Peyer's patch (tissue), 4 donors: ENCODE results near the gene RAET1G. TPM values are rescaled to one million over a fixed set of nuclear protein-coding genes. Genes with fewer than 3 reads are reported as not detected.
"Not testable (repeated sequence)": the region's sequence is repeated elsewhere in the genome, so short reads cannot be mapped to it uniquely, and the experiment has no call there.

Experiments used
- DNase-seq, 3 donors: peaks; one replicate each; pipeline ENCODE4 v3.0.0-alpha.2; 2017 to 2019
- H3K27ac ChIP-seq, 4 donors: fragments of 200-600 bp; sonication (generic); one replicate each; pipeline ENCODE4 v1.5.1; 2016 to 2019
- H3K27me3 ChIP-seq, 2 donors: fragments of 200-600 bp; sonication (generic); one replicate each; pipeline ENCODE4 v1.5.1; 2019
- H3K36me3 ChIP-seq, 3 donors: fragments of 200-600 bp; sonication (generic); one replicate each; pipeline ENCODE4 v1.5.1; 2016 to 2019
- H3K4me1 ChIP-seq, 4 donors: fragments of 200-600 bp; sonication (generic); one replicate each; pipeline ENCODE4 v1.5.1; 2016 to 2019
- H3K4me3 ChIP-seq, 4 donors: fragments of 200-600 bp; sonication (generic); 1 replicate in 3 of 4; 2 replicates in 1 of 4; pipeline ENCODE4 v1.5.1; 2016 to 2019; ENCODE audit warnings: mild to moderate bottlenecking in 1 of 4
- H3K9me3 ChIP-seq, 4 donors: fragments of 200-600 bp; sonication (generic); one replicate each; pipeline ENCODE4 v1.5.1; 2016 to 2019; ENCODE audit warnings: mild to moderate bottlenecking in 1 of 4
- CTCF ChIP-seq, 6 experiments: fragments of 450-650 bp in 4 of 6; fragments of 200-600 bp in 2 of 6; sonication (generic) in 1 of 6; IDR thresholded peaks; one replicate each; pipeline ENCODE4 v1.5.1; 2017 to 2019; ENCODE audit warnings: antibody characterized with exemption in 6 of 6, mild to moderate bottlenecking in 3 of 6, moderate library complexity in 1 of 6
- POLR2A ChIP-seq, 2 donors: fragments of 450-650 bp; IDR thresholded peaks; one replicate each; pipeline ENCODE4 v1.5.1; 2017; ENCODE audit warnings: antibody characterized with exemption in 2 of 2, mild to moderate bottlenecking in 2 of 2, moderate library complexity in 2 of 2
- total RNA-seq, 4 donors: library from RNA; depleted of rRNA; stranded (reverse); fragments of >200 nt; gene quantifications; one replicate each; pipeline ENCODE4 v1.1.0, GENCODE V29; 2016

RAET1G gene
- total RNA-seq, 4 donors from 2014 or later: not detected

DNA sequence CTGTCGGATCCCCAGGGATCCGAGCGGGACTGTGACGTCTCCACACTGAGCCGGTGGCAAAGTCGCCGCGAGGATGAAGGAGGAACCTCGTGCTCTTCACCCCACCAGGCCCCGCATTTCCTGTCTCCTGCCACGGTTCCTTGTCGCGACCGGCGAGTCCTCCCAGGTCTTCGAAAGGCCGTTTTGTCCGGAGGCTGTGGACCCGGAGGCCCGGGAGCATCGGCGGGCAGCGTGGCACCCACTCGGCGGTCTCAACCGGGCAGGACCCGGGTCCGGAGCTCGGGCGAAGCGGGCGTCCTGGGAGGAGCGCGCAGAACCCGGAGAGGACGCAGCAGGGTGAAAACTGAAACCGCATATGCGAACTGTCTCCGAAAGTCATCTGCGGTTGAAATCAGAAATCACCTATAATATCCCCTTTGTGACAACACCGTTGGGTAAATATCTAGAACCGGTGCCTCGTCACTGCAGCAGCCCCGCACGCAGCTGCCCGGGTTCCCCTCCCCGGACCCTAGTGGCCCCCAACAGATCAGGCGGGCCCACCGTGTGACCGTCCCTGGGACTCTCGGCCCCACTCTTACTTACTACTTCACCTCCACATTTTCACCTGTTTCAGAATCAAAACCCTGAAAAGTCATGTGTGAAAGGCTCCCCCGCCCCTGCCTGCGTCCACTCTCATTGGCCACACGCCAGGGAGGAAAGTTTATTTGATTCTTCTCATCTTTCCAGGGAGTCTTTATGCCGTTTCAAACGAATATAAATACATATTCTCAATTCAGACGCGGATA, 15.8 kb upstream of the RAET1G start:
- H3K4me3 ChIP-seq: peak overlapping the region; percentile 27 to 53 (median 51)
- TF ChIP-seq CTCF (IDR thresholded peaks at IDR 0.05) (no peak), POLR2A (IDR thresholded peaks at IDR 0.05) (no peak)
- no peak overlapping the region for H3K27ac ChIP-seq
- DNase-seq: peak in 2 of 3 donors; percentile 45 to 61
- H3K27me3 ChIP-seq: peaks cover 0 to 24% of the 10 kb centered on the region in 2 donors
- H3K4me1 ChIP-seq: peaks cover 0 to 26% (median 10%) of the 10 kb centered on the region in 4 donors
- H3K9me3 ChIP-seq: no peaks in the 10 kb centered on the region
- H3K36me3 ChIP-seq: no peaks in the 10 kb centered on the region

DNA sequence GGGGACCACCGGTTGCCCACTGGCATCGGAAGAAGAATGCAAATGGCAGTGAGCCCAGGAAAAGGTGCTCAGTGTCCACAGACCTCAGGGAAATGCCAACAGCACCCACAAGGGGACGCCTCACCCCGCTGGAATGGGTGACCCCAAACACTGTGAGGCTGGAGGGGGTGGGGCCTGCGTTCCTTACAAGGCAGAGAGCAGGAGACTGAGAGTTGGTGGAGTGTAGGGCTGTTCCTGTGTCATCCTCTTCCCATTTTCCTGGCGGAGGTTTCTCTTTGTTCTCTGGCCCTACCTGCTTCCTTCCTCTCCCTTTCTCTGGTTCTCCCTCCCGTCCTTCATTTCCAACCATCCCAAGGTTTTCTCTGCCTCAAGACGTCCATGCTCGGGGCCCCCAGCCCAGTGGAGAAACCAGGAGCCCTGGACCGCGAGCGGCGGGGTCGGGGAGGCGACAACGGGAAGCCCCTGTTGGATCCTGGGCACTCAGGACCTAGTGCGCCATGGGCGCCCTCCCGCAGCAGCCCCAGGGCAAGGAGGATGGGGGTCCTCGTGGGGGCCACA, 15.2 kb upstream of the RAET1G start:
- peak overlapping the region; percentile 27 to 53 (median 51) for H3K4me3 ChIP-seq
- not testable (repeated sequence) for H3K36me3 ChIP-seq

DNA sequence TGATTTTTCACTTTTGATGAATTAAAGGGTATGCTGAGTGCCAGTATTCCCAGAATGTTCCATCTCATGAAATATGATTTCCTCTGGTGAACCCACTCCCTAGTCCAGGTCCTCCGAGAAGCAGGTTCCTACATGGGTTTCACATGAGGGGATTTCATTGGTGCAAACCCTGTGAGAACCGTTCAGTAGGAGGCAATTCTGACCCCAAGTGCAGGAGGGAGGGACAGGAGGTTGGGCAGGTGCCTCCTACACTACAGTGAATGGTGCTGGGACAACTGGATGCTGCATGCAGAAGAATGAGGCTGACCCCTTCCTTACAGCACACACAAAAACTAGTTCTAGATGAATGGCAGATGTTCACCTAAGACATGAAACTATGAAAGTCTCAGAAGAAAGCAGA, 13.8 kb upstream of the RAET1G start:
- Histone ChIP-seq H3K36me3 (no peaks in the 10 kb centered on the region), H3K4me3 (no peak overlapping the region), H3K27me3 (peaks cover 0 to 24% of the 10 kb centered on the region in 2 donors), H3K9me3 (no peaks in the 10 kb centered on the region), H3K27ac (no peak overlapping the region), H3K4me1 (peaks cover 0 to 17% (median 9%) of the 10 kb centered on the region in 4 donors)
- no peak for DNase-seq
- TF ChIP-seq CTCF (IDR thresholded peaks at IDR 0.05) (no peak), POLR2A (IDR thresholded peaks at IDR 0.05) (no peak)

More for the DNA sequence above, 15.2 kb upstream of the RAET1G start:
- H3K4me1 ChIP-seq: peaks cover 0 to 26% (median 10%) of the 10 kb centered on the region in 4 donors
- not testable (repeated sequence) for H3K9me3 ChIP-seq, DNase-seq, H3K27ac ChIP-seq
- peaks cover 0 to 24% of the 10 kb centered on the region in 2 donors for H3K27me3 ChIP-seq

DNA sequence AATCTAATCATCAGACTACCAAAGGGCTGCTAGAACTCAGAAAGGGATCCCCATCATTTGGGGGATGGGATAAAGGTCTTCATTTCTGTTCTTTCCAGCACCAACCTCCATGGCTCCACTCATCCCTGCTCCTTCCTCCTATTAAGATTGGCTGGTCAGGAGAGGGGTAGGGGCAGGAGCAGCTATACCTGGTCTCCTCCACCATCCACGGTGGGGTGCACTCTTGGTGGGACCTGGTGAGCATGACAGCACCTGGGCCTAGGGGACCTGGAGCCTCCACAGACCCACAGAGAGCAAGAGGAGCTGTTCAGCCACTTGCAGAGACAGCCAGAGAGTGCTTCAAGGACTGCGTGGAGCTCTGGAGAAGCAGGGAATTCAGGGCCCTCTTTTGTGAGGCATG, 12.7 kb upstream of the RAET1G start:
- no peak overlapping the region for H3K4me3 ChIP-seq
- no peaks in the 10 kb centered on the region for H3K36me3 ChIP-seq
- DNase-seq: no peak
- H3K27ac ChIP-seq: no peak overlapping the region
- H3K9me3 ChIP-seq: no peaks in the 10 kb centered on the region
- no peak for TF ChIP-seq POLR2A (IDR thresholded peaks at IDR 0.05)
- no peak for TF ChIP-seq CTCF (IDR thresholded peaks at IDR 0.05)
- peaks cover 0 to 22% of the 10 kb centered on the region in 2 donors for H3K27me3 ChIP-seq
- H3K4me1 ChIP-seq: peaks cover 0 to 11% (median 9%) of the 10 kb centered on the region in 4 donors

GRCh38 chr6:149935246-149935645, 12.3 kb upstream of the RAET1G start:
- peaks cover 0 to 17% of the 10 kb centered on the region in 2 donors for H3K27me3 ChIP-seq
- no peak for DNase-seq
- H3K27ac ChIP-seq: no peak overlapping the region
- H3K36me3 ChIP-seq: no peaks in the 10 kb centered on the region
- no peaks in the 10 kb centered on the region for H3K9me3 ChIP-seq
- peaks cover 0 to 11% (median 9%) of the 10 kb centered on the region in 4 donors for H3K4me1 ChIP-seq
- no peak overlapping the region for H3K4me3 ChIP-seq
- TF ChIP-seq CTCF (IDR thresholded peaks at IDR 0.05): no peak
- TF ChIP-seq POLR2A (IDR thresholded peaks at IDR 0.05): no peak
